ENCODE measurements around the gene ZNF628. TPM values are rescaled to one million over a fixed set of nuclear protein-coding genes. Genes with fewer than 3 reads are reported as not detected.

The ZNF628 gene
- total RNA-seq (2022; extraction: Qiagen RNA extraction; ENCODE audit: low read depth): 2.7 to 8.8 TPM (median 6.9 TPM) in 5 replicates

GRCh38 chr19:55476100-55476775, at the start of gene ZNF628:
Gene ZNF628 (plus strand): TSS chr19:55476617. CDS start chr19:55479911, 3,294 bp downstream.

GRCh38 chr19:55443045-55443823, 33.2 kb upstream of the ZNF628 start, which contains the start of gene SHISA7:
Gene SHISA7 (minus strand): TSS chr19:55443300. CDS start chr19:55442863, 437 bp downstream.

GRCh38 chr19:55461259-55461973, 15.0 kb upstream of the ZNF628 start, which contains the start of gene ISOC2:
Gene ISOC2 (minus strand): TSS chr19:55461642. CDS start chr19:55456486, 5,156 bp downstream.

GRCh38 chr19:55464662-55465054, 11.8 kb upstream of the ZNF628 start, which contains the start of gene C19orf85:
Gene C19orf85 (minus strand): TSS chr19:55464751. CDS start chr19:55464554, 197 bp downstream.

GRCh38 chr19:55484593-55485438, 8.4 kb downstream of the ZNF628 start, which contains the start of gene NAT14:
Gene NAT14 (plus strand): TSS chr19:55485188. CDS start chr19:55485709, 521 bp downstream.

GRCh38 chr19:55487924-55488687, 11.7 kb downstream of the ZNF628 start, which contains the start of gene SSC5D:
Gene SSC5D (plus strand): TSS chr19:55488436. CDS start chr19:55488590, 154 bp downstream.

Other genes with a start within 250 kb of the ZNF628 start
- gene TMEM86B, start 247.9 kb upstream of the ZNF628 start, total RNA-seq (2022; extraction: Qiagen RNA extraction; ENCODE audit: low read depth): 2.2 to 5.4 TPM (median 4.8 TPM) in 5 replicates
- 64.6 to 131 TPM (median 118 TPM) in 5 replicates for gene PPP6R1, start 217.6 kb upstream of the ZNF628 start, total RNA-seq (2022; extraction: Qiagen RNA extraction; ENCODE audit: low read depth)
- gene HSPBP1, start 196.5 kb upstream of the ZNF628 start, total RNA-seq (2022; extraction: Qiagen RNA extraction; ENCODE audit: low read depth): 122 to 147 TPM (median 138 TPM) in 5 replicates
- gene BRSK1, start 192.6 kb upstream of the ZNF628 start, total RNA-seq (2022; extraction: Qiagen RNA extraction; ENCODE audit: low read depth): 3.2 to 5.1 TPM (median 4.6 TPM) in 5 replicates
- gene TMEM150B, start 151.3 kb upstream of the ZNF628 start, total RNA-seq (2022; extraction: Qiagen RNA extraction; ENCODE audit: low read depth): not detected in 5 replicates
- 3.1 to 9.0 TPM (median 8.2 TPM) in 5 replicates for gene KMT5C, start 136.7 kb upstream of the ZNF628 start, total RNA-seq (2022; extraction: Qiagen RNA extraction; ENCODE audit: low read depth)
- gene COX6B2, start 121.9 kb upstream of the ZNF628 start, total RNA-seq (2022; extraction: Qiagen RNA extraction; ENCODE audit: low read depth): 1.2 to 7.0 TPM (median 1.4 TPM) in 5 replicates
- 0.11 to 0.42 TPM (median 0.18 TPM) in 4 of 5 replicates, not detected in the other for gene GARIN5B, start 113.4 kb upstream of the ZNF628 start, total RNA-seq (2022; extraction: Qiagen RNA extraction; ENCODE audit: low read depth)
- gene IL11, start 106.2 kb upstream of the ZNF628 start, total RNA-seq (2022; extraction: Qiagen RNA extraction; ENCODE audit: low read depth): 20.8 to 42.0 TPM (median 26.5 TPM) in 5 replicates
- gene TMEM190, start 99.8 kb upstream of the ZNF628 start, total RNA-seq (2022; extraction: Qiagen RNA extraction; ENCODE audit: low read depth): 1.2 to 2.3 TPM (median 1.3 TPM) in 5 replicates
- gene TMEM238, start 92.3 kb upstream of the ZNF628 start, total RNA-seq (2022; extraction: Qiagen RNA extraction; ENCODE audit: low read depth): 2.3 to 14.6 TPM (median 11.3 TPM) in 5 replicates
- 2,333 to 3,419 TPM (median 2,681 TPM) in 5 replicates for gene RPL28, start 90.7 kb upstream of the ZNF628 start, total RNA-seq (2022; extraction: Qiagen RNA extraction; ENCODE audit: low read depth)
- 317 to 626 TPM (median 479 TPM) in 5 replicates for gene UBE2S, start 68.8 kb upstream of the ZNF628 start, total RNA-seq (2022; extraction: Qiagen RNA extraction; ENCODE audit: low read depth)
- gene SHISA7, start 33.3 kb upstream of the ZNF628 start, total RNA-seq (2022; extraction: Qiagen RNA extraction; ENCODE audit: low read depth): not detected in 5 replicates
- gene ISOC2, start 15.0 kb upstream of the ZNF628 start, total RNA-seq (2022; extraction: Qiagen RNA extraction; ENCODE audit: low read depth): 36.3 to 64.0 TPM (median 58.6 TPM) in 5 replicates
- not detected in 5 replicates for gene C19orf85, start 11.9 kb upstream of the ZNF628 start, total RNA-seq (2022; extraction: Qiagen RNA extraction; ENCODE audit: low read depth)
- 32.8 to 59.9 TPM (median 49.9 TPM) in 5 replicates for gene NAT14, start 8.6 kb downstream of the ZNF628 start, total RNA-seq (2022; extraction: Qiagen RNA extraction; ENCODE audit: low read depth)
- gene SSC5D, start 11.8 kb downstream of the ZNF628 start, total RNA-seq (2022; extraction: Qiagen RNA extraction; ENCODE audit: low read depth): 0.69 to 1.2 TPM (median 0.82 TPM) in 5 replicates
- 0.61 to 2.5 TPM (median 2.0 TPM) in 5 replicates for gene SBK2, start 60.5 kb downstream of the ZNF628 start, total RNA-seq (2022; extraction: Qiagen RNA extraction; ENCODE audit: low read depth)
- gene SBK3, start 68.9 kb downstream of the ZNF628 start, total RNA-seq (2022; extraction: Qiagen RNA extraction; ENCODE audit: low read depth): 0.44 to 1.5 TPM (median 1.5 TPM) in 5 replicates
- gene ZNF579, start 104.2 kb downstream of the ZNF628 start, total RNA-seq (2022; extraction: Qiagen RNA extraction; ENCODE audit: low read depth): 14.9 to 40.1 TPM (median 32.3 TPM) in 5 replicates
- gene FIZ1, start 122.9 kb downstream of the ZNF628 start, total RNA-seq (2022; extraction: Qiagen RNA extraction; ENCODE audit: low read depth): 17.5 to 25.7 TPM (median 24.4 TPM) in 5 replicates
- gene ZNF524, start 123.7 kb downstream of the ZNF628 start, total RNA-seq (2022; extraction: Qiagen RNA extraction; ENCODE audit: low read depth): 5.5 to 21.0 TPM (median 18.9 TPM) in 5 replicates
- 5.4 to 14.2 TPM (median 13.0 TPM) in 5 replicates for gene ZNF865, start 129.0 kb downstream of the ZNF628 start, total RNA-seq (2022; extraction: Qiagen RNA extraction; ENCODE audit: low read depth)
- 4.2 to 6.8 TPM (median 6.3 TPM) in 5 replicates for gene ZNF784, start 147.9 kb downstream of the ZNF628 start, total RNA-seq (2022; extraction: Qiagen RNA extraction; ENCODE audit: low read depth)
- gene ZNF580, start 164.4 kb downstream of the ZNF628 start, total RNA-seq (2022; extraction: Qiagen RNA extraction; ENCODE audit: low read depth): 28.5 to 56.8 TPM (median 53.1 TPM) in 5 replicates
- 30.4 to 50.5 TPM (median 46.8 TPM) in 5 replicates for gene ZNF581, start 167.0 kb downstream of the ZNF628 start, total RNA-seq (2022; extraction: Qiagen RNA extraction; ENCODE audit: low read depth)
- gene CCDC106, start 171.6 kb downstream of the ZNF628 start, total RNA-seq (2022; extraction: Qiagen RNA extraction; ENCODE audit: low read depth): 12.8 to 19.3 TPM (median 18.8 TPM) in 5 replicates
- gene U2AF2, start 178.4 kb downstream of the ZNF628 start, total RNA-seq (2022; extraction: Qiagen RNA extraction; ENCODE audit: low read depth): 185 to 322 TPM (median 309 TPM) in 5 replicates
- 96.1 to 229 TPM (median 208 TPM) in 5 replicates for gene EPN1, start 198.6 kb downstream of the ZNF628 start, total RNA-seq (2022; extraction: Qiagen RNA extraction; ENCODE audit: low read depth)